Upper lobe of right lung (tissue), 1 donor: ENCODE data around the gene BEX3. TPM values are rescaled to one million over a fixed set of nuclear protein-coding genes. Genes with fewer than 3 reads are reported as not detected.

Experiments
- ATAC-seq: fragments of 200-7000 bp; cut with Tn5 transposase; one replicate; pipeline ENCODE4 v1.9.1; 2020; ENCODE audit warnings: mild to moderate bottlenecking, moderate library complexity
- DNase-seq: peaks from one replicate; pipeline ENCODE4 v3.0.0-alpha.2; 2020
- H3K27ac ChIP-seq: fragments of 200-600 bp; one replicate; pipeline ENCODE4 v1.8.0; 2022
- H3K27me3 ChIP-seq: fragments of 200-600 bp; one replicate; pipeline ENCODE4 v1.8.0; 2022; ENCODE audit warnings: mild to moderate bottlenecking
- H3K36me3 ChIP-seq: fragments of 200-600 bp; one replicate; pipeline ENCODE4 v1.8.0; 2022
- H3K4me1 ChIP-seq: fragments of 200-600 bp; one replicate; pipeline ENCODE4 v1.8.0; 2022
- H3K4me3 ChIP-seq: fragments of 200-600 bp; one replicate; pipeline ENCODE4 v1.8.0; 2022; ENCODE audit warnings: mild to moderate bottlenecking
- H3K9me3 ChIP-seq: fragments of 200-600 bp; one replicate; pipeline ENCODE4 v1.8.0; 2022
- CTCF ChIP-seq: fragments of 200-600 bp; IDR thresholded peaks from one replicate; pipeline ENCODE4 v1.8.0; 2022; ENCODE audit warnings: antibody characterized with exemption
- intact Hi-C: fragments of 100-400 bp; cut with DNase I; formaldehyde crosslinking; loops from one replicate; pipeline ENCODE4 v1.11.0; 2022
- long read RNA-seq: library from polyadenylated mRNA; unstranded; transcript quantifications from one replicate; pipeline ENCODE4 v2.0.0, GENCODE V29; 2021
- total RNA-seq: library from RNA; stranded (reverse); fragmentation: NEBNext Ultra II Directional; extraction: Animal tissue kit (Norgen Biotek cat#: 25700); gene quantifications from one replicate; pipeline ENCODE4 v1.2.1, GENCODE V29; 2021
- donor health status: DM: no; HTN: yes; CAD: no; lungs with severe emphysema.

The BEX3 gene
- 124 TPM for total RNA-seq
- long read RNA-seq, transcript BEX3-204 (3 exons, 913 nt) = minor isoform, 8 of 74 reads
- long read RNA-seq, transcript BEX3-201 (3 exons, 921 nt) = major isoform, 55 of 74 reads
- long read RNA-seq, partial matches to known transcripts = 2 of 74 reads
- long read RNA-seq, other reads (novel, unspliced or antisense) = 6 of 74 reads

GRCh38 chrX:103376118-103376978, at the start of gene BEX3:
BEX3 (plus strand) TSS chrX:103376538; CDS start chrX:103377522, 984 bp downstream.
- Histone ChIP-seq H3K4me1 (no peaks in the 10 kb centered on the region), H3K27ac (peak within 1 kb of the TSS; percentile 79), H3K27me3 (no peaks in the 10 kb centered on the region), H3K9me3 (no peaks in the 10 kb centered on the region), H3K4me3 (peak within 1 kb of the TSS; percentile 66), H3K36me3 (no peaks in the 10 kb centered on the region)
- intact Hi-C loops = no loop called here
- DNase-seq (peak; percentile 81), ATAC-seq (peak; percentile 92)
- no peak for TF ChIP-seq CTCF

DNA sequence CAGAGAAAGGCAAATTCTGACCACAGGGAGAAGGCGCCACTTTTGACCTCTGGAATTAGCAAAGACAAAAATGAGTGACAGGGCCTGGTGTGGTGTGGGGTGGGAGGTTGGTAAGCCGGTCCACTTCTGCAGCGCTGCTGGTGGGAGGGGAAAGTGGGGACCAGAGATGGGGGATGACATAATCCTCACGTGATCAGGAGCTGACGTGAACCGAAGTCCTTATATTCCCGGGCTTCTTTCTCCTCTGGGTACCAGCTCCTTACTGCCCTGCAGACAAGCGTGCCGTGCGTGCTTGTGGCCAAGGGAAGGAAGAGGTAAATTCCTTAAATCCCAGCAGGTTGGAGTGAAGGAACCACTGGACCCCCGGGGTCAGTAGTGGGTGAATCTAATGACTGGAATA, 46.3 kb upstream of the BEX3 start, which contains the start of gene TCEAL7:
Gene TCEAL7, plus strand, starts transcription at position 249 of the 400 bp plus-strand sequence. CDS start 1,165 bp downstream, outside the sequence.
- intact Hi-C loops = no loop called here

GRCh38 chrX:103330681-103331288, 45.6 kb upstream of the BEX3 start:
- no peak for ATAC-seq
- Histone ChIP-seq H3K4me3 (peak overlapping the region; percentile 29), H3K36me3 (no peaks in the 10 kb centered on the region), H3K27me3 (no peaks in the 10 kb centered on the region), H3K27ac (no peak overlapping the region), H3K4me1 (no peaks in the 10 kb centered on the region), H3K9me3 (no peaks in the 10 kb centered on the region)
- DNase-seq = no peak
- intact Hi-C loops = no loop called here
- no peak for TF ChIP-seq CTCF

More for the DNA sequence above, 46.3 kb upstream of the BEX3 start, which contains the start of gene TCEAL7:
- H3K27ac ChIP-seq = no peak within 1 kb of the TSS
- H3K36me3 ChIP-seq = no peaks in the 10 kb centered on the region
- no peak for DNase-seq
- ATAC-seq = no peak
- peak within 1 kb of the TSS; percentile 29 for H3K4me3 ChIP-seq
- no peak for TF ChIP-seq CTCF
- H3K9me3 ChIP-seq = no peaks in the 10 kb centered on the region
- no peaks in the 10 kb centered on the region for H3K4me1 ChIP-seq
- no peaks in the 10 kb centered on the region for H3K27me3 ChIP-seq

- ATAC-seq (no peak), DNase-seq (no peak)
- no peaks in the 10 kb centered on the region for H3K9me3 ChIP-seq
- H3K36me3 ChIP-seq = no peaks in the 10 kb centered on the region
- no peak overlapping the region for H3K4me3 ChIP-seq
- intact Hi-C loops = no loop called here
- no peak for TF ChIP-seq CTCF
- no peaks in the 10 kb centered on the region for H3K27me3 ChIP-seq
- H3K4me1 ChIP-seq = no peaks in the 10 kb centered on the region
- H3K27ac ChIP-seq = no peak overlapping the region
Measured at GRCh38 chrX:103338663-103339062, 37.7 kb upstream of the BEX3 start.

GRCh38 chrX:103343105-103343504, 33.2 kb upstream of the BEX3 start:
- H3K27me3 ChIP-seq = no peaks in the 10 kb centered on the region
- DNase-seq = no peak
- H3K4me1 ChIP-seq = no peaks in the 10 kb centered on the region
- ATAC-seq = peak; percentile 67
- H3K27ac ChIP-seq = no peak overlapping the region
- intact Hi-C loops = loop anchor here (10.0 kb wide), 1 partner anchor 122 kb away; no protein-coding TSS in a partner anchor
- no peaks in the 10 kb centered on the region for H3K9me3 ChIP-seq
- TF ChIP-seq CTCF = peak; percentile 70
- no peak overlapping the region for H3K4me3 ChIP-seq
- H3K36me3 ChIP-seq = no peaks in the 10 kb centered on the region
